Thyroid gland (tissue), 4 donors: ENCODE data around the gene ACSS1. TPM values are rescaled to one million over a fixed set of nuclear protein-coding genes. Genes with fewer than 3 reads are reported as not detected.

Experiments
- DNase-seq, 2 donors: peaks; one replicate each; pipeline ENCODE4 v3.0.0-alpha.2; 2019
- H3K27ac ChIP-seq, 3 donors: fragments of 200-600 bp; sonication (generic); 1 replicate in 2 of 3; 2 replicates in 1 of 3; pipeline ENCODE4 v1.5.1; 2016 to 2019; ENCODE audit warnings: mild to moderate bottlenecking in 1 of 3, moderate library complexity in 1 of 3
- H3K27me3 ChIP-seq: fragments of 200-600 bp; sonication (generic); one replicate; pipeline ENCODE4 v1.5.1; 2019
- H3K36me3 ChIP-seq, 2 donors: fragments of 200-600 bp; sonication (generic); one replicate each; pipeline ENCODE4 v1.5.1; 2016 to 2019
- H3K4me1 ChIP-seq, 2 donors: fragments of 200-600 bp; sonication (generic); one replicate each; pipeline ENCODE4 v1.5.1; 2017 to 2019
- H3K4me3 ChIP-seq, 3 donors: fragments of 200-600 bp; sonication (generic); replicated peaks in 1 of 3; 1 replicate in 2 of 3; 2 replicates in 1 of 3; pipeline ENCODE4 v1.5.1; 2016; ENCODE audit warnings: mild to moderate bottlenecking in 1 of 3
- H3K9me3 ChIP-seq: fragments of 200-600 bp; sonication (generic); one replicate; pipeline ENCODE4 v1.5.1; 2017
- POLR2A ChIP-seq, 2 donors: fragments of 450-650 bp; IDR thresholded peaks; one replicate each; pipeline ENCODE4 v1.6.1; 2017; ENCODE audit warnings: antibody characterized with exemption in 2 of 2, mild to moderate bottlenecking in 2 of 2, moderate library complexity in 1 of 2
- WGBS, 2 donors: methylation state at CpG; one replicate each; pipeline ENCODE4 v1.1.5; 2017; 5-methylcytosine and 5-hydroxymethylcytosine counted together
- intact Hi-C: fragments of 100-400 bp; cut with DNase I; formaldehyde crosslinking; loops from one replicate; pipeline ENCODE4 v1.15.1; 2023
- total RNA-seq, 4 donors: library from RNA; depleted of rRNA; stranded (reverse); fragments of >200 nt; gene quantifications; one replicate each; pipeline ENCODE4 v1.2.3, GENCODE V29; 2016
- TF ChIP-seq, protein P1 (sequence below), 6 experiments: fragments of 200-600 bp in 3 of 6; fragments of 450-650 bp in 3 of 6; sonication (generic) in 3 of 6; IDR thresholded peaks; one replicate each; pipeline ENCODE4 v1.5.1; 2016 to 2019; ENCODE audit warnings: antibody characterized with exemption in 6 of 6, mild to moderate bottlenecking in 2 of 6, inconsistent platforms in 1 of 6, moderate library complexity in 1 of 6

The ACSS1 gene
- total RNA-seq, 4 donors from 2014 or later, result 45.8 to 57.4 (median 52.1) TPM

DNA sequence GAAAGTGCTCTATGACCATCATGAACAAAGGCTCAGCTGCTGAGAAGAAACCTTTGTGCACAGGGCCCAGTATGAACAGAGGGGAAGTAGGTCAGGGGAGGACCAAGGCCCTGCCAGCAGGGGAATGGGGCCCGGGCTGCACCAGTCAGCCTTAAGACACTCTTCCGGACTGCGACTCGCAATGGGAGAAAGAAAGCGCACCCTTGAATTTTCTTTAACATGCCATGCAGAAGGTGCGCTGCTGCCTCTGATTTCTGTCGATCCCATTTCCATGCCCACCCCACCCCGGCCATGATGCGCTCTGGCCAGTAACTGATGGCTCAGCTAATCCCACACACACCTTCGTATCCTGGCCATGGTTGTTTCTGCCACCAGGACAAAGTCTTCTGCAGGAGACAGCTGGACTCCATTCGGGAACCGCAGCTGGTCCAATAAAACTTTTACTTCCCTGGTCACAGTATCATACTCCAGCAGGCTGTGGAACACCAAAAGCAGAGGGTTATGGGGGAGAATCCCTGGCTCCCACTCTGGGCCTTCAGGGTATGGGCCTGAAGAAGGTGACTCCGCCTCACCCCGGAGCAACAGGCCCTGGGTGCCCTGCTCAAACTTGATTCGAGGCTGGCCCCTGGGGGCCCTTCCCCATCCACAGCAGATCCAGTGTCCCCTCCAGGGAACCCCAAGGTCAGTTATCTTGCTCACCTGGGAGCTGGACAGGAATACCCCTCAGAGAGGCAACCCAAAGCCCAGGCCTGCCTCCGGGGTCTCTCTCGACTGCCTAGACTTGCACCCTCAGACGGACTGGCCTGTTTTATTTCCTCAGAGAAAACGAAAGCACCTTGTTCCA lies 88.5 kb downstream of the ACSS1 start:
- Histone ChIP-seq H3K27me3 (no peaks in the 10 kb centered on the region), H3K36me3 (peaks cover 69 to 74% of the 10 kb centered on the region in 2 donors), H3K4me1 (no peaks in the 10 kb centered on the region), H3K27ac (no peak overlapping the region), H3K4me3 (no peak overlapping the region), H3K9me3 (no peaks in the 10 kb centered on the region)
- intact Hi-C loops, result no loop called here
- no peak for DNase-seq
- WGBS, 2 donors, result 96% methylated on average over 19 of the region's 19 CpGs
- TF ChIP-seq POLR2A (IDR thresholded peaks at IDR 0.05), result no peak
- TF ChIP-seq, protein P1, sequence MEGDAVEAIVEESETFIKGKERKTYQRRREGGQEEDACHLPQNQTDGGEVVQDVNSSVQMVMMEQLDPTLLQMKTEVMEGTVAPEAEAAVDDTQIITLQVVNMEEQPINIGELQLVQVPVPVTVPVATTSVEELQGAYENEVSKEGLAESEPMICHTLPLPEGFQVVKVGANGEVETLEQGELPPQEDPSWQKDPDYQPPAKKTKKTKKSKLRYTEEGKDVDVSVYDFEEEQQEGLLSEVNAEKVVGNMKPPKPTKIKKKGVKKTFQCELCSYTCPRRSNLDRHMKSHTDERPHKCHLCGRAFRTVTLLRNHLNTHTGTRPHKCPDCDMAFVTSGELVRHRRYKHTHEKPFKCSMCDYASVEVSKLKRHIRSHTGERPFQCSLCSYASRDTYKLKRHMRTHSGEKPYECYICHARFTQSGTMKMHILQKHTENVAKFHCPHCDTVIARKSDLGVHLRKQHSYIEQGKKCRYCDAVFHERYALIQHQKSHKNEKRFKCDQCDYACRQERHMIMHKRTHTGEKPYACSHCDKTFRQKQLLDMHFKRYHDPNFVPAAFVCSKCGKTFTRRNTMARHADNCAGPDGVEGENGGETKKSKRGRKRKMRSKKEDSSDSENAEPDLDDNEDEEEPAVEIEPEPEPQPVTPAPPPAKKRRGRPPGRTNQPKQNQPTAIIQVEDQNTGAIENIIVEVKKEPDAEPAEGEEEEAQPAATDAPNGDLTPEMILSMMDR (IDR thresholded peaks at IDR 0.05), result no peak

DNA sequence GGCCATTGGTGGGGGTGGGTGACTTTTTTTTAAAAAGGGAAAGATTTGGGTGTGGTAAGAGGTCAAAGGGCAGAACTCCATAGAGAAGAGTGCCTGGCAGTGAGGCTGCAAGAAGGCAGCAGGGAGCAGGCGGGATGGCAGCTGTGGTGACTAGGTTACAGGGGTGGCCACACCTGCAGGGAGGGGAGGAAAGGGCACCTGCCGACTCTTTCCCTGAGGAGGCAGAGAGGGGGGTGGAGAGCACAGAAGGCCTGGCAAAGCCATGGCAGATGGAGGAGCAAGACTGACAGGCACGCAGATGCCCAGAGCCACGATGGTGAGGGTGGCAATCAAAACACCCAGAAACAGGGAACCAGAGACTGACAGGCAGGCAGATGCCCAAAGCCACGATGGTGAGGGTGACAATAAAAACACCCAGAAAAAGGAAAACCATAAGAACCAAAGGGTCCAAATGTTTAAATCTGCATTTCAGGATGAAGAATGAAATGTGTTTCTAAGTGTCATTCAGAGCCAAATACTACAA lies 89.6 kb downstream of the ACSS1 start:
- H3K36me3 ChIP-seq, result peaks cover 76 to 81% of the 10 kb centered on the region in 2 donors
- intact Hi-C loops, result no loop called here
- H3K9me3 ChIP-seq, result no peaks in the 10 kb centered on the region
- no peak for DNase-seq
- no peaks in the 10 kb centered on the region for H3K4me1 ChIP-seq
- H3K27ac ChIP-seq, result no peak overlapping the region
- no peak overlapping the region for H3K4me3 ChIP-seq
- 82 to 87% methylated on average over 5 of the region's 5 CpGs for WGBS, 2 donors
- no peaks in the 10 kb centered on the region for H3K27me3 ChIP-seq
- no peak for TF ChIP-seq POLR2A (IDR thresholded peaks at IDR 0.05)
- TF ChIP-seq, protein P1 (IDR thresholded peaks at IDR 0.05), result no peak

DNA sequence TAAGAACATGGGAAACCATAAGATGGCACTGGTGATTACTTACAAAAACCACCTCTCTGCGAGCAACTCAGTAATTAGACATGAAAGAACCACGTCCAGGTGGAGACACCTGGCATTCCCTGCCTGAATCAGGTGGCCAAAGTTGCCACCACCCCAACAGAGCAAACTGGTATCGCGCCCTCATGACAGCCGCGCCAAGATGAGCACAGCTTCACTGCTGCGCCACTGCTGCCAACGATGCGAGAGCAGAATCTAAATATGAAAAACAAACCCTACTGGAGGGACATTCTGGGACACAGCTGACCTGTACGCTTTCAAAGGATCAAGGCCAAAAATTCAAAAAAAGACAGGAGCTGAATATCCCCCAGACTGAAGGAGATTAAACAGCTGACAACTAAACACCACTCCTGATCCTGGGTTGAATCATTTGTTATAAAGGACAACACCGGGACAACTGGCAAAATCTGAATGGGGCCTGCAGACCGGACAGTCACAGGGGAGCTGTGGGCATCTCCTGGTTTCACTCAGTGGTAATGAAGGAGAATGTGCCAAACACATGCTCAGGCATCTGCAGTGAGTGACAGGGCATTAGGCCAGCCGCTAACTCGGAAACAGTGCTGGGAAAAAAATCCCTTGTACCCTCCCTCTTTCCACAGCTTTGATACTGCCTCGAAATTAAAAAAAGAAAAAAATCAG lies 91.5 kb downstream of the ACSS1 start:
- Histone ChIP-seq H3K36me3 (peaks cover 72% of the 10 kb centered on the region in 2 donors), H3K9me3 (no peaks in the 10 kb centered on the region)

DNA sequence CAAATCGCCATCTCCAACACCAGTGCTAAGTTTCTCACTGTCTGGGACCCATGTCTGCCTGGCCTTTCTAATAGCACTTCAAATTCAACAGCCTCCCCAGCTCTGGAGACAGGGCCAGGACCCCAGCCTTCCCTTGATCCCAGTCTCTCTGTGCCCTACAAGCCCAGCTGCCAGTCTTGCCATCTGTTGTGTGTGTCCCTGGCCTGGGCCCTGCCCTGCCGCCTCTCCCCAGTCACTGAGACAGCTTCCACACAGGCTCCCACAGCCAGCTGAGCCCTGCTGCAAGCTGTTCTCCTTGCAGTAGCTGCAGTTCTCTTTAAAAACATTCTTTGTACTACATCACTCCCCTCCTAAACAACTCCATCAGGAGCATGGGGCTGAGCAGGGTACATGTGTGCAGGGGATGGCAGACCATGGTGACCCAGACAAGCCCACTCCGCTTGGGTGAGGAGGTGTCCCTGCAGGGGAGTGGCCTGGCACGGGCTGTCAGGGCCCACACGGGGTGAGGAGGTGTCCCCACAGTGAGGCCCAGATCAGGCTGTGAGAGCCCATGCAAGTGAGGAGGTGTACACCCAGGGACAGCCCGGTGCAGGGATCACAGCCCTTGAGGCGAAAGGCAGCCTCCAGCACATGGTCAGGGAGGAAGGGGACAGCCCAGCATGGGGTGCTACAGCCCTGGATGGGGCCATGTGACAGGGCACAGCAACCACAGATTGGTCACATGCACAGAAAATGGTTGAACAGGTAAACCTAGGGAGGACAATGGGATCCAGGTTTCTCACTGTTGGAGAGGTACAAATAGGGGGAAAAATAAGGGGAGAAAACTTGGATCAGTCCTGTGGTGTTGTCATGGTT lies 92.6 kb downstream of the ACSS1 start:
- WGBS, 2 donors, result 94 to 97% methylated on average over 6 to 7 of the region's 7 CpGs

More for the DNA sequence above, 91.5 kb downstream of the ACSS1 start:
- DNase-seq, result no peak
- Histone ChIP-seq H3K4me3 (no peak overlapping the region), H3K4me1 (no peaks in the 10 kb centered on the region), H3K27me3 (no peaks in the 10 kb centered on the region), H3K27ac (no peak overlapping the region)
- 95 to 96% methylated on average over 13 to 15 of the region's 15 CpGs for WGBS, 2 donors
- TF ChIP-seq, protein P1 (IDR thresholded peaks at IDR 0.05), result no peak
- TF ChIP-seq POLR2A (IDR thresholded peaks at IDR 0.05), result no peak
- intact Hi-C loops, result no loop called here

More for the DNA sequence above, 92.6 kb downstream of the ACSS1 start:
- Histone ChIP-seq H3K9me3 (no peaks in the 10 kb centered on the region), H3K27ac (no peak overlapping the region), H3K27me3 (no peaks in the 10 kb centered on the region), H3K36me3 (peaks cover 66 to 69% of the 10 kb centered on the region in 2 donors), H3K4me3 (no peak overlapping the region), H3K4me1 (no peaks in the 10 kb centered on the region)
- no peak for DNase-seq
- intact Hi-C loops, result no loop called here
- TF ChIP-seq, protein P1 (IDR thresholded peaks at IDR 0.05), result no peak
- no peak for TF ChIP-seq POLR2A (IDR thresholded peaks at IDR 0.05)
